ENCODE results near the gene NARF.

DNA sequence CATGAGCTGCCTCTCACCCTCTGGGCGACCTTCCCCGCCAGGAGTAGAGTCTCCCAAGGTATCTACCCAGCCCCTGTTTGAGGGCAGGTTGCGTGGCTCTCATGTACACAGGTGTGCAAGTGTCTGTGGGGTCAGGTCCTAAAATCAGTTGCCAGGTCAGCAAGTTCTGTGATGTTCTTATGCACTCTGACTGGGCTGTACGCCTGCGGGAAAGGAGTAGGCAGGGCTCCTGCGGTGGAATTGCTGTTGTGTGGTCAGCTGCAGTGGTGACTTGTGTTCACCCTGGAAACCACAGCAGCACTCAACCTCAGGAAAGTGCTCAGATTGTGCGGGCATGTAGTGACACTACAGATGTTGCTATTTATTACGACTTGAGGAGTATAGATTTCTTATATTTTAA lies 19.4 kb downstream of the NARF start:
- TF ChIP-seq, protein P1, sequence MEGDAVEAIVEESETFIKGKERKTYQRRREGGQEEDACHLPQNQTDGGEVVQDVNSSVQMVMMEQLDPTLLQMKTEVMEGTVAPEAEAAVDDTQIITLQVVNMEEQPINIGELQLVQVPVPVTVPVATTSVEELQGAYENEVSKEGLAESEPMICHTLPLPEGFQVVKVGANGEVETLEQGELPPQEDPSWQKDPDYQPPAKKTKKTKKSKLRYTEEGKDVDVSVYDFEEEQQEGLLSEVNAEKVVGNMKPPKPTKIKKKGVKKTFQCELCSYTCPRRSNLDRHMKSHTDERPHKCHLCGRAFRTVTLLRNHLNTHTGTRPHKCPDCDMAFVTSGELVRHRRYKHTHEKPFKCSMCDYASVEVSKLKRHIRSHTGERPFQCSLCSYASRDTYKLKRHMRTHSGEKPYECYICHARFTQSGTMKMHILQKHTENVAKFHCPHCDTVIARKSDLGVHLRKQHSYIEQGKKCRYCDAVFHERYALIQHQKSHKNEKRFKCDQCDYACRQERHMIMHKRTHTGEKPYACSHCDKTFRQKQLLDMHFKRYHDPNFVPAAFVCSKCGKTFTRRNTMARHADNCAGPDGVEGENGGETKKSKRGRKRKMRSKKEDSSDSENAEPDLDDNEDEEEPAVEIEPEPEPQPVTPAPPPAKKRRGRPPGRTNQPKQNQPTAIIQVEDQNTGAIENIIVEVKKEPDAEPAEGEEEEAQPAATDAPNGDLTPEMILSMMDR (IDR thresholded peaks at IDR 0.05) = no peak
- no peak for TF ChIP-seq POLR2A (IDR thresholded peaks at IDR 0.05)
